IPS-18a (cell line): ENCODE measurements around the gene DCST1.

Experiments
- H3K27ac ChIP-seq: one replicate; pipeline ENCODE4 v1.5.1; 2013; ENCODE audit warnings: low read length
- H3K27me3 ChIP-seq: one replicate; pipeline ENCODE4 v1.6.1; 2013; ENCODE audit warnings: mild to moderate bottlenecking, low read length; ENCODE audit not compliant: control insufficient read depth, insufficient read depth
- H3K36me3 ChIP-seq: one replicate; pipeline ENCODE4 v1.6.1; 2013; ENCODE audit warnings: low read depth, low read length; ENCODE audit not compliant: control insufficient read depth
- H3K4me1 ChIP-seq: one replicate; pipeline ENCODE4 v1.6.1; 2013; ENCODE audit warnings: low read depth, low read length; ENCODE audit not compliant: control insufficient read depth
- H3K4me3 ChIP-seq: one replicate; pipeline ENCODE4 v1.5.1; 2013; ENCODE audit warnings: low read length
- H3K9ac ChIP-seq: one replicate; pipeline ENCODE4 v1.6.1; 2013; ENCODE audit warnings: mild to moderate bottlenecking, low read length, moderate library complexity
- H3K9me3 ChIP-seq: one replicate; pipeline ENCODE4 v1.6.1; 2013; ENCODE audit warnings: low read depth, low read length; ENCODE audit not compliant: control insufficient read depth

DCST1 gene

DNA sequence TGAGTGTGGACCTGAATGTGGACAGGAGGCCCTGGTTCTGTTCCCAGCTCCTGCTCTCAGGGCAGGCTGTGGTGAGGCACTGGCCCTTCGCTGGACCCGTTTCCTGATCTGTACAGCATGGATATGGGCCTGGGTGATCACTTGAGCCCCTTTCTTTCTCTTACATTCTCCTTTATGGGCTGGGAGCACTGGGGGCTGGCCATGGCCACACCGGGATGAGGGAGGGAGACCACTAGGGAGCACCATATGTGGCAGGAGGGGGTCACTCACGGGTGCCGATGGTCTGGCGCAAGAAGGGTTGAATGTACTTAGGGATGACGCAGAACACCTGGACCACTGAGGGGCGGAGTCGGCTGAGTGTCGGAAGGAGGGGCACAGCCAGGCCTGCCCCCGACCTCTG lies 2.7 kb upstream of the DCST1 start:
- Histone ChIP-seq H3K4me1 (no peaks in the 10 kb centered on the region), H3K4me3 (no peak overlapping the region), H3K27me3 (no peaks in the 10 kb centered on the region), H3K27ac (no peak overlapping the region), H3K9ac (no peak overlapping the region), H3K9me3 (no peaks in the 10 kb centered on the region), H3K36me3 (no peaks in the 10 kb centered on the region)

- H3K4me3 ChIP-seq: no peak overlapping the region
- H3K9me3 ChIP-seq: no peaks in the 10 kb centered on the region
- no peaks in the 10 kb centered on the region for H3K36me3 ChIP-seq
- H3K27ac ChIP-seq: no peak overlapping the region
- no peaks in the 10 kb centered on the region for H3K4me1 ChIP-seq
- H3K9ac ChIP-seq: no peak overlapping the region
- no peaks in the 10 kb centered on the region for H3K27me3 ChIP-seq
Measured at GRCh38 chr1:155032886-155033285, 738 bp upstream of the DCST1 start.

DNA sequence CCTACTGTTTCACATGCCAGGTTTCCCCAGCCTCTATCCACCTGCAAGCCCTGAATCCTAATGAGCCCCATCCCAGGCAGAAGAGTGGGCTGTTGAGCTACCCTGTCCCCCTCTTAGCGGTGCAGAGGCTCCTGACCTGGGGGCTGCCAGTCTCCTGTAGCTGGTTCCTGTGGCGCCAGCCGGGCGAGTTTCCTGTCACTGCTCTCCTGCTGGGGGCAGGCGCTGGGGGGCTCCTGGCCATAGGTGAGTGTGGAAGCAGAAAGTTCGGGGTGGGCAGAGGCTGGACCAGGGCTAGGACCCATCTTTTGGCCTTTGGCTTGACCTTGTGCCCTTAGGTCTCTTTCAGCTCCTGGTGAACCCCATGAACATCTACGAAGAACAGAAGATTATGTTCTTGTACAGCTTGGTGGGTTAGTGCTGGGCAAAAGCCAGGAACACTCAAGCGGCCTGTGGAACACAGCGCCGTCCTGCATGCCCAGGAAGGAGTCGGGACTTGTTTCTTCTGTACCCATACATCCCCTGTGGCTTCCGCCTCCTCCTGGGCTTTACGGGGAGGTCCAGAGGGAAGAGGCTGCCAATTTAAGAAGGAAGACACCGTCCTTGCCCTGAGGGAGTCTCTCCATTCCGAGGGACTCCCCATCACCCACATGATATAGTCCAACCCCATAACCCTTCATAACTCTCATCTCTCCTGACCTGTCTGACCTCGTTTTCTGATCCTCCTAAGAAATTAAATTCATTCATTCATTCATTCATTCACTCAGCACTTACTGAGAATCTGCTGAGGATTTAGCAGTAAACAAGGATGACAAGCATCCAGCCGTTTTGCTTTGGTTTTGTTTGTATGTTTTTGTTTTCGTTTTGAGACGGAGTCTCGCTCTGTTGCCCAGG lies 939 bp downstream of the DCST1 start:
- H3K9ac ChIP-seq: no peak overlapping the region
- no peaks in the 10 kb centered on the region for H3K9me3 ChIP-seq
- no peaks in the 10 kb centered on the region for H3K36me3 ChIP-seq
- H3K4me3 ChIP-seq: no peak overlapping the region
- no peaks in the 10 kb centered on the region for H3K4me1 ChIP-seq
- H3K27ac ChIP-seq: no peak overlapping the region
- H3K27me3 ChIP-seq: no peaks in the 10 kb centered on the region

DNA sequence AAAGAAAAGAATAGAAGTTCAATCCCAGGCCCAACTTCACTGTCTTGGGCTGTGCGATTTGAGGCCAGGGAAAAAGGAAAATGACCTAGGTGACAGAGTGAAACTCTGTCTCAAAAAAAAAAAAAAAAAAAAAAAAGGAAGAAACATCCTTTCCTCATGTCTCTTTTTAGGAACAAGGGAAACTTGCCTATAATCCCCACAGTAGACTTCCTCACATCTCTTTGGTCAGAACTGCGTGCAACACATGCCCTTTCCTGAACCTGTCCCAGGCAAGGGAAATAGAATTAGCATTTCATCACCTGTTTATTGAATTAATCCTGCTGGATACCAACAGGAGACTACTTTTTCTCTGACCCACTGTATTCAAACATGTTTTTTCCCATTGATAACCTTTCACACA lies 2.3 kb downstream of the DCST1 start:
- Histone ChIP-seq H3K36me3 (no peaks in the 10 kb centered on the region), H3K4me3 (no peak overlapping the region), H3K9me3 (no peaks in the 10 kb centered on the region), H3K4me1 (no peaks in the 10 kb centered on the region), H3K9ac (no peak overlapping the region), H3K27ac (no peak overlapping the region), H3K27me3 (no peaks in the 10 kb centered on the region)

DNA sequence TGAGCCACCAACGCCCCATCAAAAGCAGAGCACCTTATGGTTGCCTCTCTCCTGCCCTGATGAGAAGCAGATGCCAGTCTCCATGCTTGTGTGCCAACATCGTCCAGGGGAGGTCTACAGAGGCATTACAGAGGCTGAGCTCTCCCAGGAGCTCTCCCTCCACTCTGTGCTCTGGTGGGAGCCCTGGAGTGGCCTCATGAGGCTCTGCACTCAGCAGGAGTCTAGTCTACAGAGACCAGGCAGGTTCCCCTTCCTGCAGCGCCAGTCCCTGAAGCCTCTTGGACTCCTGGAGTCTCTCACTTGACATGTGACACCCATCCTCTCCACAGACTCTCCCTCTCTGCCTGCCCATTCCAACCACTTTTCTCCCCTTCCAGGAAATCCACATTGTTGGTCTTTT lies 3.4 kb downstream of the DCST1 start:
- Histone ChIP-seq H3K9ac (no peak overlapping the region), H3K4me3 (no peak overlapping the region), H3K9me3 (no peaks in the 10 kb centered on the region), H3K27me3 (no peaks in the 10 kb centered on the region), H3K27ac (no peak overlapping the region), H3K36me3 (no peaks in the 10 kb centered on the region), H3K4me1 (no peaks in the 10 kb centered on the region)

DNA sequence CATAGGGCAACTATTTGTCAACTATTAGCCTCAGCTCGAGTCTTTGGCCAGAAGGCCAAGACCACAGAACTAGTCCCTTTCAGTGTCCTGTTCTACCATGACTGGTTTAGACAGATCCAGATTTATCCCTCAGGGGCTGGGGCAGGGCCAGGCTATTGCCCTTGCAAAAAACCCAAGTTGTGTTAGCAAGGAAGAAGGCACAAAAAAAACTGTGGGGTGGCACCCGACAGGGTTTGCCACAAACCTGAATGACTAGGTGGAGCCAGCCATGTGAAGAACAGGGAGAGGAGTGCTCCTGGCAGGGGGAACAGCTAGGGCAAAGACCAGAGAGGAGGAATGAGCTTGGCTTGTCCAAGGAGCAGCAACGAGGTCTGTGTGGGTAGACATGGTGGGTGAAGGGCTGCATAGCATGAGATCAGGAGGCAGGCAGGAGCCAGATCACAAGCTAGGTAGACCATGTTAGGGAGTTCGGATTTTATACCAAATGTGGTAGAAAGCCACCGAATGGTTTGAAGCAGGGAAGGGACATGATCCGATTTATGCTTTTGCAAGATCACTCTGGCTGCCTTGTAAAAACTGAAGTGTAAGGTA lies 4.3 kb downstream of the DCST1 start:
- H3K9me3 ChIP-seq: no peaks in the 10 kb centered on the region
- H3K9ac ChIP-seq: no peak overlapping the region
- no peaks in the 10 kb centered on the region for H3K36me3 ChIP-seq
- no peak overlapping the region for H3K4me3 ChIP-seq
- no peaks in the 10 kb centered on the region for H3K27me3 ChIP-seq
- H3K4me1 ChIP-seq: no peaks in the 10 kb centered on the region
- H3K27ac ChIP-seq: no peak overlapping the region

GRCh38 chr1:155038602-155039307 lies 5.1 kb downstream of the DCST1 start:
- no peaks in the 10 kb centered on the region for H3K36me3 ChIP-seq
- H3K9me3 ChIP-seq: no peaks in the 10 kb centered on the region
- H3K4me3 ChIP-seq: no peak overlapping the region
- no peak overlapping the region for H3K9ac ChIP-seq
- H3K4me1 ChIP-seq: no peaks in the 10 kb centered on the region
- H3K27ac ChIP-seq: no peak overlapping the region
- no peaks in the 10 kb centered on the region for H3K27me3 ChIP-seq

- Histone ChIP-seq H3K4me1 (no peaks in the 10 kb centered on the region), H3K27me3 (no peaks in the 10 kb centered on the region), H3K4me3 (no peak overlapping the region), H3K36me3 (no peaks in the 10 kb centered on the region), H3K9me3 (no peaks in the 10 kb centered on the region), H3K9ac (no peak overlapping the region), H3K27ac (no peak overlapping the region)
Measured at GRCh38 chr1:155039308-155039669, 5.7 kb downstream of the DCST1 start.

GRCh38 chr1:155040358-155041093 lies 6.9 kb downstream of the DCST1 start:
- peaks cover 7% of the 10 kb centered on the region for H3K4me1 ChIP-seq
- H3K4me3 ChIP-seq: no peak overlapping the region
- no peak overlapping the region for H3K9ac ChIP-seq
- no peaks in the 10 kb centered on the region for H3K9me3 ChIP-seq
- H3K27me3 ChIP-seq: no peaks in the 10 kb centered on the region
- no peaks in the 10 kb centered on the region for H3K36me3 ChIP-seq
- no peak overlapping the region for H3K27ac ChIP-seq

GRCh38 chr1:155042789-155043188 lies 9.2 kb downstream of the DCST1 start:
- no peak overlapping the region for H3K9ac ChIP-seq
- no peaks in the 10 kb centered on the region for H3K27me3 ChIP-seq
- no peak overlapping the region for H3K4me3 ChIP-seq

GRCh38 chr1:155043301-155043702 lies 9.7 kb downstream of the DCST1 start:
- H3K4me1 ChIP-seq: peaks cover 7% of the 10 kb centered on the region
- H3K9ac ChIP-seq: no peak overlapping the region
- no peaks in the 10 kb centered on the region for H3K9me3 ChIP-seq
- no peaks in the 10 kb centered on the region for H3K27me3 ChIP-seq
- H3K27ac ChIP-seq: no peak overlapping the region
- no peaks in the 10 kb centered on the region for H3K36me3 ChIP-seq
- no peak overlapping the region for H3K4me3 ChIP-seq

More at GRCh38 chr1:155042789-155043188, 9.2 kb downstream of the DCST1 start:
- no peaks in the 10 kb centered on the region for H3K36me3 ChIP-seq
- no peaks in the 10 kb centered on the region for H3K9me3 ChIP-seq
- no peak overlapping the region for H3K27ac ChIP-seq
- H3K4me1 ChIP-seq: peaks cover 7% of the 10 kb centered on the region
